ENCODE measurements around the gene CFAP20.

DNA sequence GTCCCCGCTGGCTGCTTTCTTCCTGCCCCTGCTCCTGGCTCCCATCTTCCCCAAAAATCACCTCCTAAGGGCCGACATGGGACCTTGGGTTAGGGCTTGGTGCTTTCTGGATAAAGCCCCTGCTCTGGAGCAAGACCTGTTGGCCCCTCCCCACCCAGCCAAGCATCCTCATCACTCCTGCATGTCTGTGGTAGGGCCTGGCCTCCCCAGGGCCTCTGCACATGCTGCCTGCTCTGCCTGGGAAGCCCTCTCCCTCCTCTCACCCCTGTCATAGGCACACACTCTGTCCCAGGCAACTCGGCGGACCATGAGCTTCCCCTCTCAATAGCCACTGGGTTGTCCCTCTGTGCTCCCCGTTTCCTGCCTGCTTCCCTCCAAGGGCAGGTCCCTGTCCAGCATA lies 35.2 kb downstream of the CFAP20 start:
- TF ChIP-seq, protein P1, sequence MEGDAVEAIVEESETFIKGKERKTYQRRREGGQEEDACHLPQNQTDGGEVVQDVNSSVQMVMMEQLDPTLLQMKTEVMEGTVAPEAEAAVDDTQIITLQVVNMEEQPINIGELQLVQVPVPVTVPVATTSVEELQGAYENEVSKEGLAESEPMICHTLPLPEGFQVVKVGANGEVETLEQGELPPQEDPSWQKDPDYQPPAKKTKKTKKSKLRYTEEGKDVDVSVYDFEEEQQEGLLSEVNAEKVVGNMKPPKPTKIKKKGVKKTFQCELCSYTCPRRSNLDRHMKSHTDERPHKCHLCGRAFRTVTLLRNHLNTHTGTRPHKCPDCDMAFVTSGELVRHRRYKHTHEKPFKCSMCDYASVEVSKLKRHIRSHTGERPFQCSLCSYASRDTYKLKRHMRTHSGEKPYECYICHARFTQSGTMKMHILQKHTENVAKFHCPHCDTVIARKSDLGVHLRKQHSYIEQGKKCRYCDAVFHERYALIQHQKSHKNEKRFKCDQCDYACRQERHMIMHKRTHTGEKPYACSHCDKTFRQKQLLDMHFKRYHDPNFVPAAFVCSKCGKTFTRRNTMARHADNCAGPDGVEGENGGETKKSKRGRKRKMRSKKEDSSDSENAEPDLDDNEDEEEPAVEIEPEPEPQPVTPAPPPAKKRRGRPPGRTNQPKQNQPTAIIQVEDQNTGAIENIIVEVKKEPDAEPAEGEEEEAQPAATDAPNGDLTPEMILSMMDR (IDR thresholded peaks at IDR 0.05): no peak
- TF ChIP-seq POLR2A (IDR thresholded peaks at IDR 0.05): no peak
